H1 (cell line): ENCODE measurements around the gene PCDHB10.
"Not testable (repeated sequence)": the region's sequence is repeated elsewhere in the genome, so short reads cannot be mapped to it uniquely, and the experiment has no call there.

ENCODE experiments used
- CTCF ChIP-seq, 3 experiments: IDR thresholded peaks; 1 replicate in 2 of 3; 2 replicates in 1 of 3; pipeline versions ENCODE4 v1.5.1 to v1.6.1; 2011; ENCODE audit warnings: low read length in 3 of 3, mild to moderate bottlenecking in 3 of 3, inconsistent platforms in 2 of 3, low read depth in 1 of 3, moderate library complexity in 1 of 3; ENCODE audit not compliant: insufficient read depth in 1 of 3; ENCODE audit errors: control extremely low read depth in 1 of 3
- EZH2 ChIP-seq: fragments of 200-600 bp; sonication (generic); IDR thresholded peaks from 2 replicates; pipeline ENCODE4 v1.7.1; 2012; ENCODE audit warnings: low read depth, mild to moderate bottlenecking, moderate library complexity, low read length, inconsistent platforms; ENCODE audit not compliant: severe bottlenecking
- GABPA ChIP-seq: IDR thresholded peaks from 2 replicates; pipeline ENCODE4 v1.6.1; 2011; ENCODE audit warnings: mild to moderate bottlenecking, low read length, moderate library complexity, borderline replicate concordance; ENCODE audit not compliant: insufficient read depth
- JUND ChIP-seq: IDR thresholded peaks from 2 replicates; pipeline ENCODE4 v1.6.1; 2011; ENCODE audit warnings: mild to moderate bottlenecking, improper control_type of control experiment, low read length
- POLR2A ChIP-seq, 2 experiments: IDR thresholded peaks; 1 replicate in 1 of 2; 2 replicates in 1 of 2; pipeline ENCODE4 v1.6.1; 2011; ENCODE audit warnings: low read depth in 2 of 2, low read length in 2 of 2, mild to moderate bottlenecking in 2 of 2; ENCODE audit errors: control extremely low read depth in 1 of 2

DNA sequence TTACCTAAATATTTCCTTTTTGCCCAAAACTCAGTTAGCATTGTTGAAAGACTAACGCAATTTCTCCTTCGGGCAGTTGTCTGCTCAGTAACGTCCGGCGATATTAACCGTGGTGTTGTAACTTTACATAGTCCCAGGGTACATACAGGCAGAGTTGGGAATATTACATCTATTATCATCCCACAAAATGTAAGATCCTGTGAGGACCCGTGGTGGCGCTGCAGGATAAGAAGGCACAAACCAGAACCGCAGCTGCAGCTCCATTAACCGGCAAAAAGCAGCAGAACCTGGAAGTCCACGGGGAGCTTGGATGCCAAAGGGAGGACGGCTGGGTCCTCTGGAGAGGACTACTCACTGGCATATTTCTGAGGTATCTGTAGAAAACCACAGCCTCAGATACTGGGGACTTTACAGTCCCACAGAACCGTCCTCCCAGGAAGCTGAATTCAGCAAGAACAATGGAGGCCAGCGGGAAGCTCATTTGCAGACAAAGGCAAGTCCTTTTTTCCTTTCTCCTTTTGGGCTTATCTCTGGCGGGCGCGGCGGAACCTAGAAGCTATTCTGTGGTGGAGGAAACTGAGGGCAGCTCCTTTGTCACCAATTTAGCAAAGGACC lies 14.5 kb upstream of the PCDHB10 start, which contains the start of gene PCDHB8:
- not testable (repeated sequence) for TF ChIP-seq GABPA; CTCF (IDR thresholded peaks at IDR 0.05; ENCODE audit: control extremely low read depth in 1 of 3, insufficient read depth in 1 of 3, low read depth in 1 of 3, low read length in 3 of 3); EZH2; JUND; POLR2A (IDR thresholded peaks at IDR 0.05; ENCODE audit: control extremely low read depth in 1 of 2, low read depth in 2 of 2, low read length in 2 of 2)
